ENCODE results near the gene ATXN7L3.

ATXN7L3 gene

DNA sequence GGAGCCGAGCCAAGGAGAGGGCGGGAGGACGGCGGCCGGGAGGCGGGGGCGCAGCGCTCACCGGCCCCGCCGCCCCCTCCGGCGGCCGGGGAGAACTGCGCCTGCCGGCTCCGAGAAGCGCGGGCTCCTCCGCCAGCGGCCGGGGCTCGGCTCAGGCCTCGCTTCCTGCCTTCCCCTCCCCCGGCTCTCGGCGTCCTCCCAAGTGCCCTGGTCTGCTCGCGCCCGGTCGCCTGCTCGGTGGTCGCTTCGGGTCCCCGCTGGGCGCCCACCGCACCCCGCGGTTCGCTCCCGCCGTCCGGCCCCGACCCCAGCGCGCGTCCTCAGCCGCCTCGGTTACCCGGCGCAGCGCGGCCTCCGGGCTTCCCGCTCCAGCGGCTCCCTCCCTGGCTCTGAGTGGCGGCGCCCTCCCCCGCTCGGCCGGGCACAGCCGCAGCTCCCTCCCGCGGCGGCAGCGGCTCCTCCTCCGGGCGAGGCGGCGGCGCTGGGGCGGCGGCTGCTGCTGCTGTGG lies 19.5 kb upstream of the ATXN7L3 start:
- intact Hi-C loops (cut with DNase I), result loop anchor here (2.0 kb wide), 1 partner anchor 108 kb away; no protein-coding TSS in a partner anchor

DNA sequence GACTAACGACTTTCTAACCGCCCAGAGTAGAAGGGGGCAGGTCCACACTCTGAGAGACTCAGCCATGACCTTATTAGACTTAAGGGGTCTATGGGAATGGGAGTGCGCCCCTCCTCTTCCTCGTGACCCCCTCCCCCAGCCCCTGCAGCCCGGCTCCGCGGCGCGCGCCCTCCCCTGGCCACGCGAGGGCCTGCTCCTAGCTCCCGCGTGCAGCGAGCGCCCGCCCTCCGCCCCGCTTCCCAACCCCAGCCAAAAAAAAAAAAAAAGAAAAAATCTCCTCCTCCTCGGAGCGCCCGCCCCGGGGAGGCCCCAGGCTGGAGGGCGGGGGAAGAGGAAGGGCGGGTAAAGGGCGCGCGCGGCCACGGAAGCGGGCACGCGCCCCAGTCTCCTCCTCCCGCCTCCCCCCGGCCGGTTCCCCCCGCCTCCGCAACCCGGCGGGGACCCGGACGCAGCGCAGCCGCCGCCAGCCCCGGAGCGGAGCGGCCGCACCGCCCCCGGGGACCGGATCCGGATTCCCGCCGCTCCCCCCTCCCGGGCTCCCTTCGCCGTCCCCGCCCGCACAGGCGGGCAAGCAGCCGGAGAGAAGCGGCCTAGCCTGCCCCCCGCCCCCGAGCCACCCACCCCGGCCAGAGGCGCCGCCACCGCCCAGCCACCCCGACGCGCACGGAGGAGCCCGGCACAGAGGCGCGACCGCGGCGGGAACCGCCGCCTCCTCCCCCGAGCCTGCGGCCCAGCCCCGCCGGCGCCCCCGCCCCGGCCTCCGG lies 18.8 kb upstream of the ATXN7L3 start:
- intact Hi-C loops (cut with DNase I), result loop anchor here (1.0 to 2.0 kb wide), 3 partner anchors 8 to 108 kb away; no protein-coding TSS in a partner anchor
- DNase-seq, result peak; percentile 75 to 98 (median 82)

More for the DNA sequence above, 19.5 kb upstream of the ATXN7L3 start:
- peak in 6 of 10 donors; percentile 28 to 91 (median 39) for DNase-seq

DNA sequence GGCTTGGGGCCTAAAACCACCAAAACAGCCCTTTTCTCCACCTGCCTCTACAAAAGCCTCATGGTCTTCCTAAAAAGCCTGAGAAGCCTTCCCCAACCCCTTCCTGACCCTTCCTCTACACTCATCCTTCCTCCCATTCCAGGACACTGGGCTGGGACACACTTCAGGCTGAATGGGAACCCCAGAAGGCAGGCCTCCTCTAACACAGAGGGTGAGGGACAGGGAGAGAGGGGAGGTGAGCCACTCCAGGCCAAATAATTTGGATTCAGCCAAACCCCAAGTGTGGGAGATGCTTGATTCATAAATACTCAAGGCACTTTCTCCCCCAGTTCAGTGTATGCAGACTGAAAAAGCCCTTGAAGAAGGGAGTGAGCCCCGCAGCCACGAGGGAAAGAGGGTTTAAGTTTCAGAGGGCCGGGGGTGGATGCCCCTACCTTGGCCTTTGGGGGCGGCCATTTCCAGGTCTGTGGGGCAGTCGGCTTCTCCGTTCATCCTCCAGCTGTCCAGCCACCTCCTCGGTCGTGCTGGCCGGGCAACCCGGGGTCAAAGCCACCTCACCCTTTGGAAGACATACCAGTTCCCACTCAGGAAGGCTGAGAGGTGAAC lies 18.2 kb upstream of the ATXN7L3 start:
- DNase-seq, result peak in 1 of 10 donors; percentile 89
- intact Hi-C loops (cut with DNase I), result loop anchor here (1.0 to 2.0 kb wide), 3 partner anchors 8 to 109 kb away; no protein-coding TSS in a partner anchor

DNA sequence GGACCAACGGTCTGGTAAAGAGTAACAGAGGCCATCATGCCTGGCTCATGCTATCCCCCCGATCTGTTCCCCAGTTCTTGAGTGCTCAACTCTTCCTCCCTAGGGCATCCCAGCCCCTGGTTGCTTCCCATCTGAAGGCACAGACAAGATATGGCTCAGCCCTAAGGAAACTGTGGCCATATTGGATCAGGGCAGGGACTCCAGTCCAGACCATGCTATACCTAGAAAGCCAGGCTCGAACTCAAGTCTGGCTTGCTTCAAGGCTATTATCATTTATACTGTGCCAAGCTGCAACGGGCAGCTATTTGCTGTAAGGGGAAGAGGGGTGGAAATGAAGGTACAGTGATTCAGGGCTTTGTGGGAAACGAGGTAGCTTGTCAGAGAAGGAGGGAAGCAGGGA lies 17.0 kb upstream of the ATXN7L3 start:
- intact Hi-C loops (cut with DNase I), result no loop called here
- DNase-seq, result no peak

DNA sequence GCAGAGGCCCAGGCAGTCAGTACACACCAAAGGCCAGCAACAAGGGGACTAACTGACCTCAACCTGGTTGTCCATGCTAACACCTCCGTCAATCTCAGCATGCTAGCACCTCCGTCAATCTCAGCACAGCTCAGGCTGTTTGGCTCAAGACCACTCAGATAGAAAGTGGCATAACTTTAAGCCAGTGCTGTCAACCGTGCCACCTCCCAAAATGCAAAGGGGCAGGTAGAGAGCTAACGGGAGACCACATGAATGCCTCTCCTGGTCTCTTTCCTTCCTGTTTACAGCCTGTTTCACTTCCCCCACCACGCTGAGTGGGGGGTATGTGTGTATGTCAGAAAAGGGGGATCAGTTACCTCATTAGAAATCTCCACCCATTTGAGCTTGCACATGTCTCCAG lies 16.5 kb upstream of the ATXN7L3 start:
- intact Hi-C loops (cut with DNase I), result no loop called here
- DNase-seq, result no peak

DNA sequence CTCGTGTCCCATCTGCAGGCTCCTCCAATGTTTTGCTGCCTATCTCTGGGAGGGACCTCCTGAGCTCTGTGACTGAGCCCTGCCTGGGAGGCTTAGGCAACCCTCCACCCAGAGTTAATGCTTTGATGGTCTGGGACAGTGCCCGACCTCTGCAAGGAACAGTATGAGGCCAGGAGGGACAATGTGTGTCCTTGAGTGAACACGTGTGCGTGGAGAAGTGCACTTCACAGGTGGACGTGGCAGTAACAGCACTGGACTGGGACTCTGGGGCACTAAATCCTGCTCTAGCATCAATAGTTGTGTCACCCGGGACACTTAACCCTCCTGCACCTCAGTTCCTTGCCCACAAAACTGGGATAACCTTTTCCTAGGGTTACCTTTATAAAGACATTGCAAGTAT lies 15.2 kb upstream of the ATXN7L3 start:
- no peak for DNase-seq
- intact Hi-C loops (cut with DNase I), result no loop called here

DNA sequence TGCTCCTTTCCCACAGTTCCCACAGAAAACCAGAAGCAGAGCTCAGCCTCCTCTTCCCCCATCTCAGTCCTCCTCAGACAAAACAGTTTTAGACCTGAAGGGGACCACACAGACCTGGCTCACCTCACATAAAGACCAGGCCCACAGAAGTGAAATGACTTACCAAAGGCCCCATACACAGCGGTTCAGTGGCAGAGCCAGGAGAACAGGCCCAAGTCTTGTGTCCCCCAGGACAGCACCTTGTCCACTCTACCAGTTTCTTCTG lies 14.5 kb upstream of the ATXN7L3 start:
- intact Hi-C loops (cut with DNase I), result no loop called here

DNA sequence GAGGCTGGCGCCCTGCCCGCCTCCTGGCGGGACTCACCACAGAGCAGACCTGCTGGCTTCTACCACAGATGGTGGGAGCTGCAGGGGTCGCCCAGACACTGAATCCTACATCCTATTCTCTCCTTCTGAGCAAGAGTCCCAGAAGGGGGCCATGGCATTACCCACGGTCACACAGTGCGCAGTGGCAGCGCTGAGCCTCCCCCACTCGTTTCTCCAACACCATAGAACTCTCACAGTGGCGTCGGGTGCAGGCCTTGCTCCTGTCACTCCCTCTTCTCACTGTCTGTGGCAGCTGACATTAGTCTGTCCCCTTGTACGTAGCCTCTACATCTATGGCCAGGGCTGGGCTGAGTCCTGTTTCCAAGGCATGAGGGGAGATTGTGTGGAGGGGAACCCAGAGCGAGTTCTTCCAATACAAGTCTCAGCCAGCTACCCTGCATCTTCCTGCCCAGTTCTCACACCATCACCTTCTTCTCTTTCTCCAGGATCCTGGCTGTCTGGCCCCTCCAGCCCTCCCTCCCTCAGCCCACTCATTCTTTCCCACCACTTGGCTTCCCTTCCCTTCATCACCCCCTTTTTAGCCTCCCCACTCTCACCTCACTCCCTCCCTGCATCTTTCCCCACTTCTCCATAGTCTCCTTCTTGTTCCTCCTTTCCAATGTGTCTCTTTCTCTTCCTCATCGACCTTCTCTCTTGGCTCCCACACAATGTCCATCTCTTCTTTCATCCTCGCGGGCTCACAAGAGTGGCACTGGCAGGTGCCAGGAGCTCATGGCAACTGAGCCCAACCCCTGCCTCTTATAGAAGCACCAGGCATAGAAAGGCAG lies 13.9 kb upstream of the ATXN7L3 start:
- intact Hi-C loops (cut with DNase I), result no loop called here

More for the DNA sequence above, 14.5 kb upstream of the ATXN7L3 start:
- no peak for DNase-seq

DNA sequence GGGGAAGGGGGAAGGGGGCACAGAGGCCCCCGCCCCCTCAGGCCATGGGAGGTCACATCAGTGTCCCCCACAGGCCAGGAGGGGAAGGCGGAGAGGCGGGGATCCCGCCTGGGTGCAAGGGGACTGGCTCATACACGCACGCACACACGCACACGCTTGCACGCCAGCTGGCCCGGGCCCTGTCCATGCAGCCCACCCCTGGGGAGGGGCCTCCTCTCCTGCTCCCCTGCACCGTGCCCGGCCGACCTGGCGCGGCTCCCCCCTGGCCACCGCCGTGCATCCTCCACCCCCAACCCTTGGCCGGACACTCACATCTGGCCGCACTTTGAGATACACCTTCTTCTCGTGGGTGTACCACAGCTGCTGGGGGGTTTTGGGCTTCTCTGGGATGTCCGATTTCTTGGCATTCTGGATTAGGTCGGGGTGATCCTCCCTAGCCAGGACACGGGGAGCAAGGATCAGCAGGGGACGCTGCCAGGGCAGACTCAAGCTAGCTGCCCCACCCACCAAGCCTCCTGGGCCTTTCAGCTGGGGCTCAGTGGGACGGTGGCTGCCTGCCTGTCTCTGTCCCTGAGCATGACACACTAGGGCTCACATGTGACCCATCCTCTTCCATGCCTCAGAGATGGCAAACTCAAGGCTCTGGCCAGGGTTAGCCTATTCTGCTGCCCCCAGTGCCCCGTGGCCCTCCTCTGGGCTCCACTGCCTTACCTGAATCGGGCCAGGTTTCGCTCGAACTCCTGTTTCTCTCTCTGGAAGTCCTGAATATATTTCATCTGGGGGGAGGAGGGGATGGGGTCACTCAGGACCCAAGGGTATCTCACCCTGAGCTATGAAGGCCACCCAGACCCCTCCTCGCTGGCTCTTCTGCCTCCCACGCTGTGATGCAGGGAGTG lies 13.1 kb upstream of the ATXN7L3 start:
- intact Hi-C loops (cut with DNase I), result no loop called here
- DNase-seq, result no peak

More for the DNA sequence above, 13.9 kb upstream of the ATXN7L3 start:
- DNase-seq, result no peak

DNA sequence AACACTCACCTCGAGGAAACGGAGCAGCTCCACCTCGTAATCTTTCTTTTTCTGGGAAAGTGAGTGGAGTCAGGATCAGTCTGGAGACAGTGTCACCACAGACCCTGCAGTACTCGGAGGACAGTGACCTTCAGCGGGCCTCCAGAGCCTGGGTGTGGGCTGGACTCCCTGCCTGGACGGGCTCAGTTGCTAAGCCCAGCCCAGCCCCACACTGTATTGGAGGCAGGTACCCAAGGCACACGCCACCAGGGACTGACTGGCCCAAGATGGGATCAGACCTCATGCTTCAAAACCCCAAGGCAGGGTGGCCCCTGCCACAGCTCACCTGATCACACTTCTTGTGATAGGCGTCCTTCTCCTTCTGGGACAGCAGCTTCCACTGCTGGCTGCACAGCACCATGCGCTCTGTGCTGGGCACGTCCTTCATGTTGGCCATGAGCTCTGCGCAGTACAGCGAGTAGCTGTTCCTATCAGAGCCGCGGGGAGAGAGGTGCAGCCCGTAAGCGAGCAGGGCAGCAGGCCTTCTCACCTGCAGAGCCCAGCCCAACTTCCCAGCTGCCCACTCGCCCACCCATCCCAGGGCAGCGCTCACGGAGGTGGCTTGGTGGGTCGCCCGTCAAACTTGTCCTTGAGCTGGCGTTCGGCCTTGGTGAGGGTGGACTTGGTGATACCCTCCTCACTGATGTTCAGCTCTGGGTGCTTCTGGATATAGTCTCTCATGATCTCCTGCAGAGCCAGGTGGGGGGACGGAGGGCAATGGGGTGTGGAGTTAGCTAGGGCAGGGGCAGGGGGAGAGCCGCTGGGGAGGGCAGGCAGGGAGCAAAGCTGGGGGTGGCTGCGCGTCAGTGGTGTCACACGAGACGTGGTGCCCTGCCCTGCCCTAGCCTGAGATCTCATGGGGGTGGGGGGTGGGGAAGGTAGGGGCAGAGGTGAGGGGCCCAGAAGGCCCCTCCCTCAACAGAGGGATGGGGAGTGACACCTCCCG lies 11.9 kb upstream of the ATXN7L3 start:
- peak in 1 of 10 donors; percentile 54 for DNase-seq
- intact Hi-C loops (cut with DNase I), result loop anchor here (2.0 kb wide), 1 partner anchor 119 kb away; no protein-coding TSS in a partner anchor

DNA sequence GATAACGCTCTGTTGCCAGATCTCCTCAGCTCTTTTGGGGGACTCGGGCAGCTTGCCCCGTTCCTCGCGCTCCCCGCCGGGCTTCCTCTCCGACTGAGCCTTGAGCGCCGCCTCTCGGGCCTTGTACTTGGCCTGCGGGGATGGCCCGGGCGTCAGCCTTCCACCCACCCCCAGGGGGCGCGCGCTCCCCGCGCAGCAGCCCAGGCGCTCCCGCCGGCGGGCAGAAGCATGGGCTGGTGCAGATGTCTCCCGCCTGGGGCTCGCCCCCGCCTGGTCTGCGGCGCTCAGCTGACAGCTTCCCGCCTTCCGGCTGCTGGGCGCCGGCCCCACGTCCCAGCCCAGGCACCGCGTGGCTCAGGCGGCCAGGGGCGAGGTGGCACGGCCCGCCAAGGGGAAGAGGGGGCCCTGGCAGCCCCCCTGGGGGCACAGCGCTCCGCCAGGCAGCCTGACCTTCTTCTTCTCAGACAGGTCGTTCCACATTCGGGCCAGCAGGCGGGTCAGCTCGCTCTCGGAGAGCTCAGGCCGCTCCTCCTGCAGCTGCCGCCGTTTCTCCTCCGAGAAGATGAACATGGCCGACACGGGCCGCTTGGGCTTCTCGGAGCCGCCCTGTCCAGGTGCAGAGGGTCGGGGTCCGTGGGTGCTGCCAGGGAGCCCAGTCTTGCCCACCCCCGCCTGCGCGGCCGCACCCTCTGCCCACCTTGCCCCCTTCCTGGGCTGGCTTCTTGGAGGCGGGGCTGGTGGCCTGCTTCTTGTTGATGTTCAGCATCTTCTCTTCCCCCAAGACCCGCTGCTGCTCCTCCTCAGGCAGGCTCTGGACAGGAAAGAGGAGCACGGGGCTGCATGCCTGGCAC lies 10.9 kb upstream of the ATXN7L3 start:
- DNase-seq, result peak; percentile 80 to 99 (median 88)

DNA sequence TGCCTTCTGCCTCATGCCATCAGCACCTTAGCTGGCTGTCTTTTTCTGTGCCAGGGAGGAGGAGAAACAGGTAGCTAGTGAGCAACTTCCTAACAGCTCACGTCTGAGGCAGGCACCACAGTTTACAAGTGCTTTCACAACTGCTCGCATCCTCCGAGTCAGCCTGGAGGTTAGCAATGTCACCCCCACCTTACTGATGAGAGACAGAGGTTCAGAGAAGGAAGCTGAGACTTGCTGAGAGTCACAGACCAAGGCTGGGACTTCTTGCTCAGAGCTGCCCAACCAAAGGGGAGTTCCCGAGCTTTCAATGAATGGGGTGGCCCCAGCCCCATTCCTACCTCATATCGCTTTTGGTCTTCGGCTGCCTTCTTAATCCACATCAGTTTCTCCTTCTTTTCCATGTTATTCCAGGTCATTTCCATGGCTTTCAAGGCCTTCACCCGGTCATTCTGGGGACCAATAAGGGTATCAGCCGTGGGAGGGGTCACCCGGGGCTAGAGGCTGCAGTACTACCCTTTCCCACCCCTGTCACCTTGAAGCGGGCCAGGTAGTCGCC lies 10.2 kb upstream of the ATXN7L3 start:
- intact Hi-C loops (cut with DNase I), result loop anchor here (1.0 to 2.0 kb wide), 2 partner anchors 8 to 121 kb away; no protein-coding TSS in a partner anchor
- DNase-seq, result no peak

More for the DNA sequence above, 10.9 kb upstream of the ATXN7L3 start:
- intact Hi-C loops (cut with DNase I), result loop anchor here (1.0 to 2.0 kb wide), 2 partner anchors 8 to 120 kb away; no protein-coding TSS in a partner anchor

DNA sequence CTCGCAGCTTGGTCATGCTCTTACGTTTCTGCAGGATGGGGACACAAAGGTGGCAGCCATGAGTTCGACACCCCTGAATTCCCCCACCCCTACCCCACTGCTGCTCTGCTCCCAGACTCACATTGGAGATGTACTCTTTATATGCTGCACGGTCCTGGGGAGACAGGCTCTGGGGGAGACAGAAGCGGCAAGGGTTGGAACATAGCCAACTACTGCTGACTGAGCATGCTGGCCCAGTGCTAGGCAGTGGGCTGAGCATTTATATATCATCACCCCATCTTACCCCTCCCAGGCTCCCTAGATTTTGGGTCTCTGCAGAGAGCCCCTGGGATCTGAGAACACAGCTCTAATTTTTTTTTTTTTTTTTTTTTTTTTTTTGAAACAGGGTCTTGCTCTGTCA lies 8.1 kb upstream of the ATXN7L3 start:
- intact Hi-C loops (cut with DNase I), result no loop called here
- no peak for DNase-seq

DNA sequence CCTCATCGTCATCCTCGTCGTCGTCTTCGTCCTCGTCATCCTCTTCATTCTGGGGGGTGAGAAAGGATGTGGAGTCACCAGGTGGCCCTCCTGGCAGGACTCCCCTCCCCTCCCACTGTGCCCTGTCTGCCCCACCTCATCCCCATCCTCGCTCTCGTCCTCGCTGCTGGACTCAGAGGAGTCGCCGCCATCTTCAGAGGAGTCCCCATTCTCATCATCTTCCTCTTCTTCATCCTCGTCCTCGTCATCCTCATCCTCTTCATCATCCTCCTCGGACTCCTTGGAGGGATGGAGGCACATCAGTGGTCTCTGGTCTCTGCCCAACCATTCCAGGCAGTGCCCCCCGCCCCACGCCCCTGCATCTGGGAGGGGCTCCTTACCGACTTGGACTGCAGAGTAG lies 7.6 kb upstream of the ATXN7L3 start:
- intact Hi-C loops (cut with DNase I), result no loop called here
- DNase-seq, result peak in 1 of 10 donors; percentile 39

DNA sequence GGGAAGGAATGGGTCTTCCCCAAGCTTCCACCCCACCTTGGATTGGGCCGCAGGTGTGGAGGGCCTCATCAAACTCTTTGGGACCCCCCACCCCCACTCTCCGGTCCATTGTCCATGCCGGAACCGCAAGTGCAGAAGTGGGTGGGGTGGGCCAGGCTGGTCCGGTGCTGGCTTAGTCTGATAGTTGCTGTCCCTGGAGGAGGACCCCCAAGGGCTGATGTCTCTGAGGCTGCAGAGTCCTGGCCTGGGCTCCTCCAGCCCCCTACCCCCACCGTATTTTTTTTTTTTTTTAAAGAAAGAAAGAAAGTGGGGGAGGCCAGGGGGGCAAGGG lies 7.1 kb upstream of the ATXN7L3 start:
- peak in 1 of 10 donors; percentile 59 for DNase-seq
- intact Hi-C loops (cut with DNase I), result no loop called here

DNA sequence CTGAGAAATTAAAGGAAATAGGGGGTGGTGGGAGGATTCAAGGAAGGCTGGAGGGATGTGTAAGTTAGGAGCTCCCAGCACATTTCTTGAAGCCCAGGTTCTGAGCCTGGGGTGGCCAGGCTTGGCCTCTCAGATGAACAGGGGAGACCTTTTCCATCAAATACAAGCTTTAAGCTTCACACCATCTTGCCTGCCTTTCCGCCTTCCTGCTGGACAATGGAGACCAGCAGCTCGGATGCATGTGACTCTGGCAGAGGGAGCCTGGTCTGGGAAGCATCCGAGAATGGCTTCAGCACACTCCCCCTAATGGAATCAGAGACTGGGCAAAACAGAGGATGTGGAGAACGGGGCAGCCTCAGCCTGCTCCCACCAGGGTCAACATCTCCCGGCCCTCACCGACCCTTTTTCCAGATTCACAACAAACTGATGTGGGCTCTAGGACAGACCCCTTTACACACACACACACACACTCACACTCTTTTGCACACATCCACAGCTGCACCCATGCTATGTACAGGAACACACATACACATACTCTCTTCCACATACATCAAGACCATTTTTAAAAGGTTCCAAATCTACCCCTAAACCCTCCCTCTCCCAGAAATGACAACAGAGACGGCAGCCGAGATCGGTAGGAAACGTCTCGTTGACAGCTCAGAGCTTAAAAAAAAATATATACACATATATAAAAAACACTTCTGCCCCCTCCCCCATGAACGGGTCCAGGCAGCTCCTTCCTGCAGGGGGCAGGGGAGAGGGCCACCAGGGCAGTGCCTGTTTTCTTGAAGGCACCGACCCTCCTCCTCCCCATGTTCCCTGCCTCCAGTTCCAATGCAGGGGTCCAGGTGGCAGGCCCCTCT lies 6.5 kb upstream of the ATXN7L3 start:
- peak in 1 of 10 donors; percentile 58 for DNase-seq
- intact Hi-C loops (cut with DNase I), result no loop called here

All from posterior cingulate gyrus (tissue), 11 donors.